Fibroblast of the aortic adventitia (primary cell): ENCODE measurements around the gene GSTP1. TPM values are rescaled to one million over a fixed set of nuclear protein-coding genes. Genes with fewer than 3 reads are reported as not detected.
A peak's percentile ranks its signal among the peaks of the same experiment; 100 is the strongest.
"Not testable (repeated sequence)": the region's sequence is repeated elsewhere in the genome, so short reads cannot be mapped to it uniquely, and the experiment has no call there.

Experiments
- DNase-seq: peaks from one replicate; pipeline ENCODE4 v3.0.0-alpha.2; 2010; ENCODE audit warnings: low read depth
- H3K4me3 ChIP-seq: 2 replicates; pipeline ENCODE4 v1.5.1; 2011; ENCODE audit warnings: low read depth, mild to moderate bottlenecking, control low read depth, low read length, moderate library complexity
- total RNA-seq: library from RNA; depleted of rRNA; stranded (reverse); fragments of >200 nt; gene quantifications from 2 replicates; pipeline ENCODE4 v1.2.3, GENCODE V29; 2012; ENCODE audit warnings: low replicate concordance
- TF ChIP-seq, protein P1 (sequence below): IDR thresholded peaks from 2 replicates; pipeline ENCODE4 v1.5.1; 2011; ENCODE audit warnings: mild to moderate bottlenecking, low read length, control low read depth, inconsistent platforms; ENCODE audit not compliant: insufficient read depth

Gene GSTP1
- total RNA-seq, 1 donor: 538 TPM

- DNase-seq: no peak
- TF ChIP-seq, protein P1, sequence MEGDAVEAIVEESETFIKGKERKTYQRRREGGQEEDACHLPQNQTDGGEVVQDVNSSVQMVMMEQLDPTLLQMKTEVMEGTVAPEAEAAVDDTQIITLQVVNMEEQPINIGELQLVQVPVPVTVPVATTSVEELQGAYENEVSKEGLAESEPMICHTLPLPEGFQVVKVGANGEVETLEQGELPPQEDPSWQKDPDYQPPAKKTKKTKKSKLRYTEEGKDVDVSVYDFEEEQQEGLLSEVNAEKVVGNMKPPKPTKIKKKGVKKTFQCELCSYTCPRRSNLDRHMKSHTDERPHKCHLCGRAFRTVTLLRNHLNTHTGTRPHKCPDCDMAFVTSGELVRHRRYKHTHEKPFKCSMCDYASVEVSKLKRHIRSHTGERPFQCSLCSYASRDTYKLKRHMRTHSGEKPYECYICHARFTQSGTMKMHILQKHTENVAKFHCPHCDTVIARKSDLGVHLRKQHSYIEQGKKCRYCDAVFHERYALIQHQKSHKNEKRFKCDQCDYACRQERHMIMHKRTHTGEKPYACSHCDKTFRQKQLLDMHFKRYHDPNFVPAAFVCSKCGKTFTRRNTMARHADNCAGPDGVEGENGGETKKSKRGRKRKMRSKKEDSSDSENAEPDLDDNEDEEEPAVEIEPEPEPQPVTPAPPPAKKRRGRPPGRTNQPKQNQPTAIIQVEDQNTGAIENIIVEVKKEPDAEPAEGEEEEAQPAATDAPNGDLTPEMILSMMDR: no peak
- no peak overlapping the region for H3K4me3 ChIP-seq
These were observed 15.5 kb downstream of the GSTP1 start for GRCh38 chr11:67599149-67599548.

DNA sequence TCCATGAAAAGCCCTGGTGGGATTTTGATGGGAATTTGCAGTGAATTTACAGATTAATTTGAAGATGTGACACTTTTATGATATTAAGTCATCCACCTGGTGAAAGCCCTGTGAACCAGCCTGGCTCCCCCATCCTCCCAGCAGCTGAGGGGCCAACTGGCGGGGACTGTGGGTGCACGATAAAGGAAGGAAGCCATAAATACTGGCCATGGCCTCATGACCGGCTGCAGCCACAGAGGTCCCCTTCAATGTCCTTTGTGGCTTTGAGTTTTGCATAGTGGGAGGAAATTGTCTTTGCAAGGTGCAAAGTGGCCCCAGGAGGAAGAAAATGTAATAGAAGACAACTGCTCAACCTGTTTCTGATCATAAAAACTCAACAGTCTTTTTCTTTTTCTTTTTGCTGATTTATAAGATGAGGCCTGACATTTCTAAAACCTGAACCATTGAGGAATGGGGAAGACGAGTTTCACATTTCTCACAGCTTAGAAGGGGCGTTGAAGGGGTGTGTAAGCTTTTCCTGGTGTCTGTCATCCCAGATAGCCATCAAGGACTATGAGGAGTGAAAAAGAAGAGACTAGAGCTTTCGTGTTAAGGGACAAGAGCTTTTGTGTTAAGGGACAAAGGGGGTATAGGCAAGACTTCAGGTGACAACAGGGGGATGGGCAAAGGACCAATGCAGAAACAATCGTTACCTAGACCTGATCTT is 16.9 kb downstream of the GSTP1 start:
- H3K4me3 ChIP-seq: no peak overlapping the region
- DNase-seq: no peak
- TF ChIP-seq, protein P1: no peak

DNA sequence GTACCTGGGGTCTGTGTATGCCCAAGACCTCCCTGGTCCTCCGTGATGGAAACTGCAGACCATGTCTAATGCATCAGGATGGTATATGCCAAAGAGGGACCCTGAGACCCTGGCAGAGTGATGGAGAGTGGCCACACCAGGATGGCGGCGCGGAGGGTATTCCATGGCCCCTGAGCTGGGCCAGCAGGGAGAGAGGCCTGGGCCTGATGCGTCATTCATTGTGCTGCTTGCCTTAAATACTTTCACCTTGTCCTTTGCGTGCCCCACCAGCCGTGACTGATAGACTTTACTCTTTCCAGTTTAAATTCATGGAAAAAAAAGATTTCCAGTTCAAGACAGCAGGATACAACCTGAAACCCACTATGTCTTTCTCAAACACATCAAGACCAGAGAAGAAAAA is 17.5 kb downstream of the GSTP1 start:
- H3K4me3 ChIP-seq: no peak overlapping the region
- DNase-seq: no peak
- TF ChIP-seq, protein P1: no peak

DNA sequence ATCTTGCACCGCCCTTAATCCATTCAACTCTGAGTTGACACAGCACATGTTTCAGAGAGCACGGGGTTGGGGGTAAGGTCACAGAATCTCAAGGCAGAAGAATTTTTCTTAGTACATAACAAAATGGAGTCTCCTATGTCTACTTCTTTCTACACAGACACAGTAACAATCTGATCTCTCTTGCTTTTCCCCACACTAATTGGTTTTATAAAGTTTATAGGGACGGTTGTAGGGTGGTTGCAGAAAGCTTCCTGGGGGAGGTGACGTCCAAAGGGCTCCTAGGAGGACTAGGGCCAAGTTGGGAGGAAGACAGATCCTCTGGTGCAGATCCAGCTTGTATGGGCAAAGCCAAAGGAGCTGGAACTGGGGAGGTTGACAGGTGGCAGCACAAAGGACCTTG is 20.5 kb downstream of the GSTP1 start:
- not testable (repeated sequence) for H3K4me3 ChIP-seq, DNase-seq

- TF ChIP-seq, protein P1: no peak
- no peak overlapping the region for H3K4me3 ChIP-seq
- DNase-seq: no peak
These were observed 21.2 kb downstream of the GSTP1 start for GRCh38 chr11:67604815-67605214.

GRCh38 chr11:67605231-67606011 is 21.8 kb downstream of the GSTP1 start:
- TF ChIP-seq, protein P1: no peak
- DNase-seq: no peak
- H3K4me3 ChIP-seq: no peak overlapping the region

GRCh38 chr11:67606093-67606491 is 22.5 kb downstream of the GSTP1 start:
- DNase-seq: peak; percentile 35
- peak overlapping the region; percentile 97 for H3K4me3 ChIP-seq
- TF ChIP-seq, protein P1: no peak
